ENCODE measurements around the gene TP53BP1.

- TF ChIP-seq, protein P1, sequence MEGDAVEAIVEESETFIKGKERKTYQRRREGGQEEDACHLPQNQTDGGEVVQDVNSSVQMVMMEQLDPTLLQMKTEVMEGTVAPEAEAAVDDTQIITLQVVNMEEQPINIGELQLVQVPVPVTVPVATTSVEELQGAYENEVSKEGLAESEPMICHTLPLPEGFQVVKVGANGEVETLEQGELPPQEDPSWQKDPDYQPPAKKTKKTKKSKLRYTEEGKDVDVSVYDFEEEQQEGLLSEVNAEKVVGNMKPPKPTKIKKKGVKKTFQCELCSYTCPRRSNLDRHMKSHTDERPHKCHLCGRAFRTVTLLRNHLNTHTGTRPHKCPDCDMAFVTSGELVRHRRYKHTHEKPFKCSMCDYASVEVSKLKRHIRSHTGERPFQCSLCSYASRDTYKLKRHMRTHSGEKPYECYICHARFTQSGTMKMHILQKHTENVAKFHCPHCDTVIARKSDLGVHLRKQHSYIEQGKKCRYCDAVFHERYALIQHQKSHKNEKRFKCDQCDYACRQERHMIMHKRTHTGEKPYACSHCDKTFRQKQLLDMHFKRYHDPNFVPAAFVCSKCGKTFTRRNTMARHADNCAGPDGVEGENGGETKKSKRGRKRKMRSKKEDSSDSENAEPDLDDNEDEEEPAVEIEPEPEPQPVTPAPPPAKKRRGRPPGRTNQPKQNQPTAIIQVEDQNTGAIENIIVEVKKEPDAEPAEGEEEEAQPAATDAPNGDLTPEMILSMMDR (IDR thresholded peaks at IDR 0.05; ENCODE audit: low read depth, low read length, poor library complexity, severe bottlenecking), result no peak
- no peak for TF ChIP-seq EZH2phosphoT487 (IDR thresholded peaks at IDR 0.05; ENCODE audit: borderline replicate concordance, low read length)
Observed at GRCh38 chr15:43538091-43538490, 45.1 kb upstream of the TP53BP1 start.
